ENCODE results near the gene PPP2R2D.

PPP2R2D gene

GRCh38 chr10:131881104-131881880, 19.5 kb upstream of the PPP2R2D start:
- H3K27ac ChIP-seq (replicated peaks; ENCODE audit: low read length), result no peak overlapping the region
- no peak overlapping the region for H3K4me2 ChIP-seq (ENCODE audit: insufficient read depth, low read length, poor library complexity, severe bottlenecking)
- no peak overlapping the region for H2BK120ac ChIP-seq (ENCODE audit: low read depth, low read length)
- H3K9me3 ChIP-seq (replicated peaks in 1 of 2; ENCODE audit: control insufficient read depth in 2 of 2, insufficient read depth in 1 of 2, low read depth in 1 of 2, low read length in 2 of 2), result peaks cover 6 to 18% of the 10 kb centered on the region in 2 donors
- no peak overlapping the region for H2BK5ac ChIP-seq (ENCODE audit: low read length)
- H2BK15ac ChIP-seq (ENCODE audit: low read length), result no peak overlapping the region
- peaks cover 0 to 6% (median 3%) of the 10 kb centered on the region in 3 experiments for H3K27me3 ChIP-seq (ENCODE audit: control insufficient read depth in 3 of 3, insufficient read depth in 3 of 3, low read depth in 1 of 3, low read length in 3 of 3)
- no peak for DNase-seq (ENCODE audit: low spot score)
- H4K8ac ChIP-seq (ENCODE audit: low read depth, low read length), result no peak overlapping the region
- H3K36me3 ChIP-seq (replicated peaks in 1 of 2; ENCODE audit: control insufficient read depth in 2 of 2, insufficient read depth in 2 of 2, low read length in 2 of 2), result peaks cover 0 to 2% of the 10 kb centered on the region in 2 donors
- no peak overlapping the region for H3K23ac ChIP-seq (ENCODE audit: low read depth, low read length, poor library complexity)
- no peak overlapping the region for H3K14ac ChIP-seq (ENCODE audit: low read length)
- no peak overlapping the region for H4K91ac ChIP-seq (ENCODE audit: low read depth, low read length, poor library complexity)
- peaks cover 3% of the 10 kb centered on the region for H3K79me1 ChIP-seq (ENCODE audit: low read depth, low read length)
- peaks cover 0 to 2% of the 10 kb centered on the region in 2 donors for H3K4me1 ChIP-seq (ENCODE audit: control insufficient read depth in 2 of 2, insufficient read depth in 1 of 2, low read depth in 1 of 2, low read length in 2 of 2)
- H3K4me3 ChIP-seq (ENCODE audit: low read length in 2 of 2), result peak overlapping the region in 1 of 2 donors; percentile 9
- no CpG with 5 or more reads among the region's 15 CpGs for WGBS, 2 donors (ENCODE audit: extremely low coverage in 2 of 2, insufficient read length in 2 of 2, insufficient replicate concordance in 1 of 2)
- H3K18ac ChIP-seq (ENCODE audit: low read length), result no peak overlapping the region
- H2AFZ ChIP-seq (ENCODE audit: low read length), result no peak overlapping the region
- no peak overlapping the region for H3K4ac ChIP-seq (ENCODE audit: low read length)
- H2BK12ac ChIP-seq (ENCODE audit: low read length), result no peak overlapping the region
- no peak overlapping the region for H3K9ac ChIP-seq (ENCODE audit: low read depth, low read length, poor library complexity)
- H2AK5ac ChIP-seq (ENCODE audit: low read depth, low read length), result no peak overlapping the region

- H3K4me3 ChIP-seq (ENCODE audit: low read length in 2 of 2), result peak overlapping the region in 1 of 2 donors; percentile 67
- H3K18ac ChIP-seq (ENCODE audit: low read length), result no peak overlapping the region
- H2BK120ac ChIP-seq (ENCODE audit: low read depth, low read length), result no peak overlapping the region
- no peak overlapping the region for H3K14ac ChIP-seq (ENCODE audit: low read length)
- H3K27ac ChIP-seq (replicated peaks; ENCODE audit: low read length), result no peak overlapping the region
- H3K23ac ChIP-seq (ENCODE audit: low read depth, low read length, poor library complexity), result peak overlapping the region; percentile 68
- H2BK15ac ChIP-seq (ENCODE audit: low read length), result no peak overlapping the region
- peaks cover 3% of the 10 kb centered on the region for H3K79me1 ChIP-seq (ENCODE audit: low read depth, low read length)
- peaks cover 0 to 2% of the 10 kb centered on the region in 2 donors for H3K4me1 ChIP-seq (ENCODE audit: control insufficient read depth in 2 of 2, insufficient read depth in 1 of 2, low read depth in 1 of 2, low read length in 2 of 2)
- H3K9ac ChIP-seq (ENCODE audit: low read depth, low read length, poor library complexity), result no peak overlapping the region
- no peak overlapping the region for H2AK5ac ChIP-seq (ENCODE audit: low read depth, low read length)
- no peak overlapping the region for H4K8ac ChIP-seq (ENCODE audit: low read depth, low read length)
- H3K4me2 ChIP-seq (ENCODE audit: insufficient read depth, low read length, poor library complexity, severe bottlenecking), result no peak overlapping the region
- no CpG with 5 or more reads among the region's 8 CpGs for WGBS, 2 donors (ENCODE audit: extremely low coverage in 2 of 2, insufficient read length in 2 of 2, insufficient replicate concordance in 1 of 2)
- DNase-seq (ENCODE audit: low spot score), result no peak
- no peak overlapping the region for H2AFZ ChIP-seq (ENCODE audit: low read length)
- H2BK5ac ChIP-seq (ENCODE audit: low read length), result no peak overlapping the region
- H3K9me3 ChIP-seq (replicated peaks in 1 of 2; ENCODE audit: control insufficient read depth in 2 of 2, insufficient read depth in 1 of 2, low read depth in 1 of 2, low read length in 2 of 2), result peaks cover 6 to 18% of the 10 kb centered on the region in 2 donors
- H3K36me3 ChIP-seq (replicated peaks in 1 of 2; ENCODE audit: control insufficient read depth in 2 of 2, insufficient read depth in 2 of 2, low read length in 2 of 2), result peaks cover 0 to 2% of the 10 kb centered on the region in 2 donors
- H4K91ac ChIP-seq (ENCODE audit: low read depth, low read length, poor library complexity), result no peak overlapping the region
- no peak overlapping the region for H2BK12ac ChIP-seq (ENCODE audit: low read length)
- H3K4ac ChIP-seq (ENCODE audit: low read length), result no peak overlapping the region
- H3K27me3 ChIP-seq (ENCODE audit: control insufficient read depth in 3 of 3, insufficient read depth in 3 of 3, low read depth in 1 of 3, low read length in 3 of 3), result peaks cover 0 to 4% (median 3%) of the 10 kb centered on the region in 3 experiments
Observed at GRCh38 chr10:131882151-131882550, 18.7 kb upstream of the PPP2R2D start.

GRCh38 chr10:131882590-131883451, 18.0 kb upstream of the PPP2R2D start:
- no peak overlapping the region for H2BK15ac ChIP-seq (ENCODE audit: low read length)
- H3K23ac ChIP-seq (ENCODE audit: low read depth, low read length, poor library complexity), result peak overlapping the region; percentile 68
- peak overlapping the region; percentile 31 for H3K14ac ChIP-seq (ENCODE audit: low read length)
- no peak overlapping the region for H2BK5ac ChIP-seq (ENCODE audit: low read length)
- H3K27me3 ChIP-seq (ENCODE audit: control insufficient read depth in 3 of 3, insufficient read depth in 3 of 3, low read depth in 1 of 3, low read length in 3 of 3), result peaks cover 0 to 4% (median 3%) of the 10 kb centered on the region in 3 experiments
- 100% methylated on average over 10 of the region's 10 CpGs; no CpG with 5 or more reads in 1 of the 2 donors for WGBS, 2 donors (ENCODE audit: extremely low coverage in 2 of 2, insufficient read length in 2 of 2, insufficient replicate concordance in 1 of 2)
- H3K9ac ChIP-seq (ENCODE audit: low read depth, low read length, poor library complexity), result no peak overlapping the region
- peaks cover 3% of the 10 kb centered on the region for H3K79me1 ChIP-seq (ENCODE audit: low read depth, low read length)
- H2AFZ ChIP-seq (ENCODE audit: low read length), result no peak overlapping the region
- H3K36me3 ChIP-seq (replicated peaks in 1 of 2; ENCODE audit: control insufficient read depth in 2 of 2, insufficient read depth in 2 of 2, low read length in 2 of 2), result peaks cover 0 to 2% of the 10 kb centered on the region in 2 donors
- H3K4ac ChIP-seq (ENCODE audit: low read length), result no peak overlapping the region
- peak overlapping the region in 1 of 2 donors; percentile 70 for H3K4me3 ChIP-seq (ENCODE audit: low read length in 2 of 2)
- H4K8ac ChIP-seq (ENCODE audit: low read depth, low read length), result peak overlapping the region; percentile 48
- no peak overlapping the region for H3K27ac ChIP-seq (replicated peaks; ENCODE audit: low read length)
- no peak overlapping the region for H2AK5ac ChIP-seq (ENCODE audit: low read depth, low read length)
- H3K4me2 ChIP-seq (ENCODE audit: insufficient read depth, low read length, poor library complexity, severe bottlenecking), result no peak overlapping the region
- H4K91ac ChIP-seq (ENCODE audit: low read depth, low read length, poor library complexity), result no peak overlapping the region
- H2BK120ac ChIP-seq (ENCODE audit: low read depth, low read length), result no peak overlapping the region
- peaks cover 0 to 2% of the 10 kb centered on the region in 2 donors for H3K4me1 ChIP-seq (ENCODE audit: control insufficient read depth in 2 of 2, insufficient read depth in 1 of 2, low read depth in 1 of 2, low read length in 2 of 2)
- H3K9me3 ChIP-seq (replicated peaks in 1 of 2; ENCODE audit: control insufficient read depth in 2 of 2, insufficient read depth in 1 of 2, low read depth in 1 of 2, low read length in 2 of 2), result peaks cover 6 to 18% of the 10 kb centered on the region in 2 donors
- no peak for DNase-seq (ENCODE audit: low spot score)
- H2BK12ac ChIP-seq (ENCODE audit: low read length), result no peak overlapping the region
- no peak overlapping the region for H3K18ac ChIP-seq (ENCODE audit: low read length)

Data from neuronal stem cell (in vitro differentiated cells).